HG02884 (cell line): ENCODE measurements around the gene LRP11.
"Not testable (repeated sequence)": the region's sequence is repeated elsewhere in the genome, so short reads cannot be mapped to it uniquely, and the experiment has no call there.

Source experiments
- ATAC-seq: cut with Tn5 transposase; IDR thresholded peaks from one replicate; pipeline ENCODE4 v1.9.1; 2021; ENCODE audit warnings: mild to moderate bottlenecking, moderate library complexity; ENCODE audit not compliant: unreplicated experiment

LRP11 gene

GRCh38 chr6:149898966-149899365, 34.8 kb upstream of the LRP11 start:
- no peak for ATAC-seq

- ATAC-seq: no peak
Measured at GRCh38 chr6:149897855-149898744, 33.9 kb upstream of the LRP11 start, which contains the start of gene RAET1E. Gene RAET1E (minus strand): TSS chr6:149898113. CDS start chr6:149890901, 7,212 bp downstream.

- ATAC-seq: no peak
Measured at GRCh38 chr6:149897015-149897697, 33.0 kb upstream of the LRP11 start.

GRCh38 chr6:149896491-149896890, 32.3 kb upstream of the LRP11 start:
- no peak for ATAC-seq

- no peak for ATAC-seq
Measured at GRCh38 chr6:149895833-149896271, 31.7 kb upstream of the LRP11 start.

GRCh38 chr6:149895048-149895590, 31.0 kb upstream of the LRP11 start:
- no peak for ATAC-seq

GRCh38 chr6:149891864-149892263, 27.7 kb upstream of the LRP11 start:
- ATAC-seq: not testable (repeated sequence)

- no peak for ATAC-seq
Measured at GRCh38 chr6:149891259-149891658, 27.1 kb upstream of the LRP11 start.

GRCh38 chr6:149890629-149891045, 26.5 kb upstream of the LRP11 start:
- no peak for ATAC-seq

- ATAC-seq: no peak
Measured at GRCh38 chr6:149889326-149889725, 25.2 kb upstream of the LRP11 start.

- ATAC-seq: no peak
Measured at GRCh38 chr6:149888659-149889058, 24.5 kb upstream of the LRP11 start.

- no peak for ATAC-seq
Measured at GRCh38 chr6:149888093-149888492, 23.9 kb upstream of the LRP11 start.

GRCh38 chr6:149887343-149887742, 23.2 kb upstream of the LRP11 start:
- no peak for ATAC-seq

GRCh38 chr6:149885888-149886287, 21.7 kb upstream of the LRP11 start:
- ATAC-seq: no peak

- no peak for ATAC-seq
Measured at GRCh38 chr6:149884617-149885016, 20.5 kb upstream of the LRP11 start.

- no peak for ATAC-seq
Measured at GRCh38 chr6:149884215-149884614, 20.1 kb upstream of the LRP11 start.

- no peak for ATAC-seq
Measured at GRCh38 chr6:149881860-149882259, 17.7 kb upstream of the LRP11 start.

- no peak for ATAC-seq
Measured at GRCh38 chr6:149881066-149881766, 17.1 kb upstream of the LRP11 start.

GRCh38 chr6:149877659-149878058, 13.5 kb upstream of the LRP11 start:
- ATAC-seq: no peak

- ATAC-seq: no peak
Measured at GRCh38 chr6:149876241-149876933, 12.2 kb upstream of the LRP11 start.
